ENCODE measurements around the gene PLAC9. TPM values are rescaled to one million over a fixed set of nuclear protein-coding genes. Genes with fewer than 3 reads are reported as not detected.

Gene PLAC9
- total RNA-seq, 5 donors from 2014 or later (not counting 1 experiment from before 2014, with no cell fraction given), result not detected

Other genes starting within 250 kb of the PLAC9 start
- gene SFTPD, start 183.6 kb upstream of the PLAC9 start, total RNA-seq, result 1 to 10 TPM in 1 of 5 donors, under 1 TPM in 2, not detected in 2; 0.79 to 1.1 (median 0.85) TPM
- 10 to 100 TPM in 4 of 5 donors, 1 to 10 TPM in 1; 9.6 to 16.6 (median 13.3) TPM for gene TMEM254, start 54.1 kb upstream of the PLAC9 start, total RNA-seq
- 100 to 1,000 TPM; 196 to 222 (median 208) TPM for gene ANXA11, start 72.8 kb downstream of the PLAC9 start, total RNA-seq
- under 1 TPM in 3 of 5 donors, not detected in 2; 0.23 to 0.33 (median 0.28) TPM for gene MAT1A, start 156.9 kb downstream of the PLAC9 start, total RNA-seq
- gene DYDC1, start 224.0 kb downstream of the PLAC9 start, total RNA-seq, result not detected
- gene DYDC2, start 224.1 kb downstream of the PLAC9 start, total RNA-seq, result not detected